Hepatocyte (in vitro differentiated cells): Measurements from ENCODE around the gene CKLF. TPM values are rescaled to one million over a fixed set of nuclear protein-coding genes. Genes with fewer than 3 reads are reported as not detected.

Source experiments
- DNase-seq: peaks from one replicate; pipeline ENCODE4 v3.0.0-alpha.2; 2016; ENCODE audit warnings: low spot score
- H2AFZ ChIP-seq: fragments of 200-600 bp; sonication (generic); 2 replicates; pipeline ENCODE4 v1.6.0; 2016; ENCODE audit warnings: antibody characterized with exemption, mild to moderate bottlenecking
- H3K27ac ChIP-seq: fragments of 200-600 bp; sonication (generic); 2 replicates; pipeline ENCODE4 v1.5.1; 2016; ENCODE audit warnings: mild to moderate bottlenecking
- H3K27me3 ChIP-seq: fragments of 200-600 bp; sonication (generic); 2 replicates; pipeline ENCODE4 v1.6.1; 2016
- H3K36me3 ChIP-seq: fragments of 200-600 bp; sonication (generic); replicated peaks from 2 replicates; pipeline ENCODE4 v1.5.1; 2016; ENCODE audit warnings: low read depth; ENCODE audit not compliant: insufficient read depth
- H3K4me1 ChIP-seq: fragments of 200-600 bp; sonication (generic); 2 replicates; pipeline ENCODE4 v1.5.1; 2016; ENCODE audit warnings: mild to moderate bottlenecking, moderate library complexity; ENCODE audit not compliant: insufficient read depth
- H3K4me2 ChIP-seq: fragments of 200-600 bp; sonication (generic); 2 replicates; pipeline ENCODE4 v1.6.0; 2016
- H3K4me3 ChIP-seq: fragments of 200-600 bp; sonication (generic); 2 replicates; pipeline ENCODE4 v1.5.1; 2016; ENCODE audit warnings: mild to moderate bottlenecking
- H3K79me2 ChIP-seq: fragments of 200-600 bp; sonication (generic); 2 replicates; pipeline ENCODE4 v1.6.0; 2017; ENCODE audit warnings: mild to moderate bottlenecking
- H3K9me2 ChIP-seq: fragments of 200-600 bp; sonication (generic); replicated peaks from 2 replicates; pipeline ENCODE4 v1.6.0; 2017; ENCODE audit warnings: mild to moderate bottlenecking; ENCODE audit not compliant: insufficient read depth
- H3K9me3 ChIP-seq: fragments of 200-600 bp; sonication (generic); 2 replicates; pipeline ENCODE4 v1.5.1; 2016; ENCODE audit warnings: low read depth, mild to moderate bottlenecking
- H4K20me1 ChIP-seq: fragments of 200-600 bp; sonication (generic); 2 replicates; pipeline ENCODE4 v1.6.0; 2016; ENCODE audit warnings: mild to moderate bottlenecking; ENCODE audit not compliant: insufficient read depth, poor library complexity, severe bottlenecking
- CTCF ChIP-seq: fragments of 200-600 bp; sonication (generic); IDR thresholded peaks from 2 replicates; pipeline ENCODE4 v1.5.1; 2016; ENCODE audit warnings: antibody characterized with exemption, mild to moderate bottlenecking; ENCODE audit not compliant: poor library complexity
- EZH2 ChIP-seq: fragments of 200-600 bp; sonication (generic); IDR thresholded peaks from 2 replicates; pipeline ENCODE4 v1.6.1; 2016; ENCODE audit warnings: antibody characterized with exemption, mild to moderate bottlenecking, borderline replicate concordance
- EZH2phosphoT487 ChIP-seq: fragments of 200-600 bp; sonication (generic); IDR thresholded peaks from one replicate; pipeline ENCODE4 v1.6.1; 2018; ENCODE audit warnings: antibody characterized with exemption, mild to moderate bottlenecking, low read depth, moderate library complexity; ENCODE audit not compliant: unreplicated experiment, severe bottlenecking
- WGBS: methylation state at CpG from one replicate; pipeline ENCODE4 v1.1.6; 2016; ENCODE audit warnings: low lambda C conversion rate; ENCODE audit errors: missing lambda C conversion rate; 5-methylcytosine and 5-hydroxymethylcytosine counted together
- polyA plus RNA-seq: library from polyadenylated mRNA; unstranded; fragments of >200 nt; fragmentation: Nextera tagmentation; extraction: Ambion mirVana; gene quantifications from 2 replicates; pipeline ENCODE4 v1.2.1, GENCODE V29; 2016
- total RNA-seq: library from RNA; depleted of rRNA; stranded (reverse); fragments of >200 nt; gene quantifications from 2 replicates; pipeline ENCODE4 v1.2.3, GENCODE V29; 2014

CKLF gene
- total and polyA plus RNA-seq, 2 experiments from 2014 or later = 39.9 to 53.5 TPM

- H3K9me2 ChIP-seq = no peaks in the 10 kb centered on the region
- H3K4me1 ChIP-seq = no peaks in the 10 kb centered on the region
- H3K4me3 ChIP-seq = no peak overlapping the region
- TF ChIP-seq EZH2 = no peak
- no peak for TF ChIP-seq CTCF
- TF ChIP-seq EZH2phosphoT487 = no peak
- H3K4me2 ChIP-seq = no peak overlapping the region
- H3K27me3 ChIP-seq = no peaks in the 10 kb centered on the region
- H3K27ac ChIP-seq = no peak overlapping the region
- no peaks in the 10 kb centered on the region for H3K9me3 ChIP-seq
- H2AFZ ChIP-seq = no peak overlapping the region
- no peaks in the 10 kb centered on the region for H3K36me3 ChIP-seq
- 100% methylated on average over 1 of the region's 1 CpG for WGBS
- no peak for DNase-seq
- peaks cover 6% of the 10 kb centered on the region for H3K79me2 ChIP-seq
- no peaks in the 10 kb centered on the region for H4K20me1 ChIP-seq
Measured at GRCh38 chr16:66560107-66560506, 7.7 kb downstream of the CKLF start.

DNA sequence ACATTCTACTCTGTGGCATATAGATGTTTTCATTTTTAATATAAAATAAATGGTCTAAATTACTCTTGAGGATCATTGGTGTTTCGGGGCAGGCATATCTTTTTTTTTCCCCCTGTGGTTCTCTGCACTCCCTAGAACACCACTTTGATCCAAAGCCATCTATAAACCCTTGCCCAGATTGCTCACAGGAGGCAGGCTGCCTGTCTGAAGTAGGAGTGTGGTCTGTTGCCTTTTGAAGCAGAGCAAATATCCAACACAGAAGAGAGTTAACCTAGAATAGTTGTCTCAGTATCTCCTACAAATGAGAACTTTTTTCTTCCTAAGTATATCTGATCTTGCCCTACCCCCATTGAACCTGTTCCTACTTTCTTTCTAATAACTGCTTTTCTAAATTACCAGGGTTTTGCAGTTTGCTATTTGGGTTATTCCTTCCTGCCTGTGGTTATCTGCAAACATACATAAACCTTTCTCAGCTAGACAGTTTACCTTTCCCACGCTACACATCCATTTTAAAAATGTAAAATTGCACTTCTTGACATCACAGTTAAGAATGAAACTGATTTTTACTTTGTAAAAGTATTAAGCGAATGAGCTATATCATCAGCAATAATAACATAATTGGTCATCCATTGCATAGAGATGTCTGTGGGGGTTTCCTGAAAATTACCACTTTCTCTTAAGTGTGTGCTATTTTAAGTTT, 9.2 kb downstream of the CKLF start:
- no peak overlapping the region for H3K4me2 ChIP-seq
- WGBS = 93% methylated on average over 3 of the region's 3 CpGs
- no peaks in the 10 kb centered on the region for H3K36me3 ChIP-seq

DNA sequence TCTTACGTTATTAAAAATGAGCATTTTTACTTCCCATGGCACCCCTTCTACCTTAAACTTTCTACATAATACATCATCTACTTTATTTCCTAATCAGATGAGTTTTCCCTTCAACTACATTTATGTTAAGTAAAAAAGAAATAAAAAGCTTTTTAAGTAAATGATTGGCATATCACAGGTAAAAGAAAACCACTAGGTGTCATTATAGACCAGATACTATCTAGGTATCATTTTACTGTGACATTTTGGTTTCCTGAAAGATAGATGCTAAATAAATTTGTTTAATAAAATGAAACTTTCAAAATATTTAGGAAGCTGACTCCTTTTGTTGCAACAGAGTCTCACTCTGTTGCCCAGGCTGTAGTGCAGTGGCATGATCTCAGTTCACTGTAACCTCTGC, 10.0 kb downstream of the CKLF start:
- Histone ChIP-seq H3K9me2 (no peaks in the 10 kb centered on the region), H3K36me3 (no peaks in the 10 kb centered on the region), H3K9me3 (no peaks in the 10 kb centered on the region), H2AFZ (no peak overlapping the region), H3K4me3 (no peak overlapping the region), H4K20me1 (no peaks in the 10 kb centered on the region), H3K27ac (no peak overlapping the region), H3K4me1 (no peaks in the 10 kb centered on the region), H3K4me2 (no peak overlapping the region), H3K79me2 (no peaks in the 10 kb centered on the region), H3K27me3 (no peaks in the 10 kb centered on the region)
- DNase-seq = no peak
- TF ChIP-seq EZH2 (no peak), CTCF (peak; percentile 29)
- WGBS = 92% methylated on average over 1 of the region's 1 CpG

More for the DNA sequence above, 9.2 kb downstream of the CKLF start:
- Histone ChIP-seq H3K27ac (no peak overlapping the region), H3K4me3 (no peak overlapping the region), H2AFZ (no peak overlapping the region), H3K27me3 (no peaks in the 10 kb centered on the region), H3K9me2 (no peaks in the 10 kb centered on the region), H3K9me3 (no peaks in the 10 kb centered on the region), H3K4me1 (no peaks in the 10 kb centered on the region), H4K20me1 (no peaks in the 10 kb centered on the region), H3K79me2 (no peaks in the 10 kb centered on the region)
- TF ChIP-seq EZH2 = no peak
- no peak for TF ChIP-seq EZH2phosphoT487
- no peak for TF ChIP-seq CTCF
- DNase-seq = no peak
